Fibroblast of lung (primary cell): Measurements from ENCODE around the gene NR6A1.

ENCODE experiments used
- EZH2 ChIP-seq: IDR thresholded peaks from 2 replicates; pipeline ENCODE4 v1.5.1; 2012; ENCODE audit warnings: low read length, control low read depth, mild to moderate bottlenecking; ENCODE audit errors: missing control alignments
- TF ChIP-seq, protein P1 (sequence below), 2 donors: IDR thresholded peaks in 1 of 2; conservative IDR thresholded peaks in 1 of 2; 1 replicate in 1 of 2; 2 replicates in 1 of 2; pipeline ENCODE4 v1.5.1; 2011 to 2012; ENCODE audit warnings: low read length in 2 of 2, control low read depth in 1 of 2, inconsistent platforms in 1 of 2, low read depth in 1 of 2, mild to moderate bottlenecking in 1 of 2

DNA sequence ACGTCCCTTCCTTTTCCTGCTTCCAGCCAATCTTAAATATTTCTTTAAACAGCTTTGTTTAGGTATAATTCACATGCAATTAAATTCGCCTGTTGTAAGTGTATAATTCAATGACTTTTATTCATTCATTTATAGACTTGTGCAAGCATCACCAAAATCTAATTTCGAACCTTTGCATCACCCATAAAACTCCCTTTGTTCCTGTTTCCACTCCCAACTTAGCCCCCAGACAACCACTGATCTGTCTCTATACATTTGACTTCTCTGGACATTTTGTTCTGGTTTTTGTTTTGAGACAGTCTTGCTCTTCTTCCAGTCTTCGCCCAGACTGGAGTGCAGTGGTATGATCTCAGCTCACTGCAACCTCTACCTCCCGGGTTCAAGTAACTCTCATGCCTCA, 71.5 kb downstream of the NR6A1 start:
- TF ChIP-seq, protein P1, sequence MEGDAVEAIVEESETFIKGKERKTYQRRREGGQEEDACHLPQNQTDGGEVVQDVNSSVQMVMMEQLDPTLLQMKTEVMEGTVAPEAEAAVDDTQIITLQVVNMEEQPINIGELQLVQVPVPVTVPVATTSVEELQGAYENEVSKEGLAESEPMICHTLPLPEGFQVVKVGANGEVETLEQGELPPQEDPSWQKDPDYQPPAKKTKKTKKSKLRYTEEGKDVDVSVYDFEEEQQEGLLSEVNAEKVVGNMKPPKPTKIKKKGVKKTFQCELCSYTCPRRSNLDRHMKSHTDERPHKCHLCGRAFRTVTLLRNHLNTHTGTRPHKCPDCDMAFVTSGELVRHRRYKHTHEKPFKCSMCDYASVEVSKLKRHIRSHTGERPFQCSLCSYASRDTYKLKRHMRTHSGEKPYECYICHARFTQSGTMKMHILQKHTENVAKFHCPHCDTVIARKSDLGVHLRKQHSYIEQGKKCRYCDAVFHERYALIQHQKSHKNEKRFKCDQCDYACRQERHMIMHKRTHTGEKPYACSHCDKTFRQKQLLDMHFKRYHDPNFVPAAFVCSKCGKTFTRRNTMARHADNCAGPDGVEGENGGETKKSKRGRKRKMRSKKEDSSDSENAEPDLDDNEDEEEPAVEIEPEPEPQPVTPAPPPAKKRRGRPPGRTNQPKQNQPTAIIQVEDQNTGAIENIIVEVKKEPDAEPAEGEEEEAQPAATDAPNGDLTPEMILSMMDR (conservative IDR thresholded peaks at IDR 0.05 in 1 of 2, IDR thresholded peaks at IDR 0.05 in 1 of 2; ENCODE audit: low read depth in 1 of 2, low read length in 2 of 2): no peak
- TF ChIP-seq EZH2: no peak
